Liver (tissue), 9 donors: Measurements from ENCODE around the gene RAB7A. TPM values are rescaled to one million over a fixed set of nuclear protein-coding genes. Genes with fewer than 3 reads are reported as not detected.

ENCODE experiments used
- DNase-seq: peaks from one replicate; pipeline ENCODE4 v3.0.0-alpha.2; 2017; ENCODE audit warnings: low spot score
- H3K27ac ChIP-seq, 2 donors: one replicate each; pipeline ENCODE4 v1.7.0; 2013; ENCODE audit warnings: inconsistent platforms in 2 of 2, low read length in 2 of 2, control low read depth in 1 of 2, low read depth in 1 of 2, mild to moderate bottlenecking in 1 of 2
- H3K27me3 ChIP-seq, 4 donors: one replicate each; pipeline versions ENCODE4 v1.6.1 to v1.7.0; 2013; ENCODE audit warnings: low read length in 3 of 4, inconsistent platforms in 1 of 4, mild to moderate bottlenecking in 1 of 4, moderate library complexity in 1 of 4; ENCODE audit not compliant: control insufficient read depth in 4 of 4, insufficient read depth in 4 of 4
- H3K36me3 ChIP-seq, 4 donors: one replicate each; pipeline versions ENCODE4 v1.6.1 to v1.7.0; 2013; ENCODE audit warnings: low read length in 3 of 4, mild to moderate bottlenecking in 3 of 4, low read depth in 1 of 4, moderate library complexity in 1 of 4; ENCODE audit not compliant: control insufficient read depth in 4 of 4, insufficient read depth in 3 of 4
- H3K4me1 ChIP-seq, 4 donors: one replicate each; pipeline versions ENCODE4 v1.6.1 to v1.7.0; 2013; ENCODE audit warnings: low read length in 3 of 4, mild to moderate bottlenecking in 3 of 4, moderate library complexity in 1 of 4; ENCODE audit not compliant: control insufficient read depth in 4 of 4, insufficient read depth in 4 of 4
- H3K4me3 ChIP-seq, 3 donors: one replicate each; pipeline versions ENCODE4 v1.6.1 to v1.7.0; 2013; ENCODE audit warnings: low read length in 3 of 3, control low read depth in 1 of 3, low read depth in 1 of 3, mild to moderate bottlenecking in 1 of 3
- H3K9ac ChIP-seq, 2 donors: one replicate each; pipeline ENCODE4 v1.7.0; 2013; ENCODE audit warnings: low read length in 2 of 2, mild to moderate bottlenecking in 2 of 2, moderate library complexity in 2 of 2, control low read depth in 1 of 2, low read depth in 1 of 2
- H3K9me3 ChIP-seq, 4 donors: one replicate each; pipeline versions ENCODE4 v1.6.1 to v1.7.0; 2013; ENCODE audit warnings: low read length in 3 of 4; ENCODE audit not compliant: control insufficient read depth in 4 of 4
- CTCF ChIP-seq: fragments of 150-350 bp; IDR thresholded peaks from 2 replicates; pipeline ENCODE4 v1.5.1; 2017; ENCODE audit warnings: improper control_type of control experiment, low read depth, low read length; ENCODE audit not compliant: missing input control
- FOXA1 ChIP-seq: IDR thresholded peaks from 2 replicates; pipeline ENCODE4 v1.6.1; 2016; ENCODE audit warnings: antibody characterized with exemption
- FOXA2 ChIP-seq: IDR thresholded peaks from 2 replicates; pipeline ENCODE4 v1.6.1; 2016; ENCODE audit warnings: antibody characterized with exemption
- GABPA ChIP-seq, 2 donors: IDR thresholded peaks in 1 of 2; conservative IDR thresholded peaks in 1 of 2; 2 replicates each; pipeline ENCODE4 v1.6.1; 2016; ENCODE audit warnings: antibody characterized with exemption in 2 of 2, mild to moderate bottlenecking in 1 of 2, moderate library complexity in 1 of 2
- HNF4A ChIP-seq, 2 donors: conservative IDR thresholded peaks; 2 replicates each; pipeline ENCODE4 v1.6.1; 2016; ENCODE audit warnings: antibody characterized with exemption in 2 of 2, mild to moderate bottlenecking in 2 of 2
- HNF4G ChIP-seq: IDR thresholded peaks from 2 replicates; pipeline ENCODE4 v1.6.1; 2016; ENCODE audit warnings: antibody characterized with exemption
- JUND ChIP-seq, 2 donors: IDR thresholded peaks; 2 replicates each; pipeline ENCODE4 v1.6.1; 2016; ENCODE audit warnings: antibody characterized with exemption in 2 of 2
- NR2F2 ChIP-seq: IDR thresholded peaks from 2 replicates; pipeline ENCODE4 v1.6.1; 2016; ENCODE audit warnings: antibody characterized with exemption
- RAD21 ChIP-seq, 2 donors: IDR thresholded peaks; 2 replicates each; pipeline ENCODE4 v1.6.1; 2016; ENCODE audit warnings: antibody characterized with exemption in 2 of 2, mild to moderate bottlenecking in 2 of 2
- RXRA ChIP-seq, 2 donors: IDR thresholded peaks; 2 replicates each; pipeline ENCODE4 v1.6.1; 2017 to 2018; ENCODE audit warnings: antibody characterized with exemption in 2 of 2, mild to moderate bottlenecking in 1 of 2
- SP1 ChIP-seq: IDR thresholded peaks from 2 replicates; pipeline ENCODE4 v1.6.1; 2018; ENCODE audit warnings: antibody characterized with exemption, mild to moderate bottlenecking
- TAF1 ChIP-seq: conservative IDR thresholded peaks from 2 replicates; pipeline ENCODE4 v1.6.1; 2016; ENCODE audit warnings: antibody characterized with exemption, mild to moderate bottlenecking
- YY1 ChIP-seq: IDR thresholded peaks from 2 replicates; pipeline ENCODE4 v1.6.1; 2016; ENCODE audit warnings: antibody characterized with exemption, mild to moderate bottlenecking
- ZBTB33 ChIP-seq: IDR thresholded peaks from 2 replicates; pipeline ENCODE4 v1.6.1; 2016; ENCODE audit warnings: antibody characterized with exemption
- WGBS: extraction: QIAGEN DNeasy Blood & Tissue Kit; methylation state at CpG from one replicate; pipeline ENCODE4 v1.1.7; 2013; 5-methylcytosine and 5-hydroxymethylcytosine counted together
- polyA plus RNA-seq, 2 donors: library from polyadenylated mRNA; stranded (reverse) in 1 of 2; unstranded in 1 of 2; fragments of 200-250 nt in 1 of 2; fragments of >200 nt in 1 of 2; fragmentation: Nextera tagmentation in 1 of 2; extraction: Ambion mirVana in 1 of 2; gene quantifications; one replicate each; pipeline versions ENCODE4 v1.2.1 to v1.2.3, GENCODE V29; 2013 to 2015
- total RNA-seq, 2 donors: library from RNA; depleted of rRNA; stranded (reverse); fragments of >200 nt; gene quantifications; one replicate each; pipeline ENCODE4 v1.2.3, GENCODE V29; 2014
- TF ChIP-seq, protein P1 (sequence below): IDR thresholded peaks from 2 replicates; pipeline ENCODE4 v1.6.1; 2016; ENCODE audit warnings: antibody characterized with exemption
- donor health status: healthy.
- donor health status: healthy.
- donor health status: healthy.
- donor health status: healthy.
- donor health status: healthy.

The RAB7A gene
- total and polyA plus RNA-seq, 4 donors = 34.6 to 90.6 (median 63.4) TPM

- TF ChIP-seq, protein P1, sequence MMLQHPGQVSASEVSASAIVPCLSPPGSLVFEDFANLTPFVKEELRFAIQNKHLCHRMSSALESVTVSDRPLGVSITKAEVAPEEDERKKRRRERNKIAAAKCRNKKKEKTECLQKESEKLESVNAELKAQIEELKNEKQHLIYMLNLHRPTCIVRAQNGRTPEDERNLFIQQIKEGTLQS = no peak
- TF ChIP-seq YY1 (peak; percentile 100), TAF1 (no peak), ZBTB33 (peak; percentile 76), JUND (IDR thresholded peaks at IDR 0.05) (peak in 1 of 2 donors; percentile 54), FOXA2 (no peak), HNF4G (no peak)
Measured at GRCh38 chr3:128725547-128726022, 398 bp upstream of the RAB7A start (continued).

DNA sequence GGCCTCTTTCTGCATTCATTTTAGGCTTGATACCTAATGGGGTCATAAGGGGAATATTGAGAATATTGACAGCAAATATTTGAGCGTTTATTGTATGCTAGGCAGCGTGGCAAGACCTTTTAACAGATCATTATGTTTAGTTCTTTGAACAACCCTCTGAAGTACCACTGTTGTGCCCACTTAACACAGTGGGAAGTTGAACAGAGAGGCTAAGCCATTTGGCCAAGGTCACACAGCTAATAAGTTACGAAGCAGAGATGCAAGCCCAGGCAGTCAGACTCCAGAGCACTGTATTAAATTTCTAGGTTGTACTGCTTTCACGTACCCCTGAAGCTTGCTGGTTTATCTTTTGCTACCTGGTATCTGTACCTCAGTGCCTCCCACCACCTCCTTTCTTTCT is 1.1 kb downstream of the RAB7A start:
- no peak for TF ChIP-seq SP1
- no peak for TF ChIP-seq NR2F2
- TF ChIP-seq, protein P1 = no peak
- TF ChIP-seq TAF1 = no peak
- TF ChIP-seq GABPA (IDR thresholded peaks at IDR 0.05 in 1 of 2, conservative IDR thresholded peaks at IDR 0.05 in 1 of 2) = no peak
- no peak for TF ChIP-seq ZBTB33
- TF ChIP-seq RAD21 (IDR thresholded peaks at IDR 0.05) = no peak
- no peak for TF ChIP-seq RXRA (IDR thresholded peaks at IDR 0.05)
- TF ChIP-seq HNF4G = no peak
- TF ChIP-seq YY1 = no peak
- no peak for TF ChIP-seq FOXA1
- TF ChIP-seq HNF4A (conservative IDR thresholded peaks at IDR 0.05) = no peak
- no peak for TF ChIP-seq CTCF
- no peak for DNase-seq
- no peaks in the 10 kb centered on the region for H3K9me3 ChIP-seq
- peak overlapping the region; percentile 85 to 89 (median 88) for H3K4me3 ChIP-seq
- no peaks in the 10 kb centered on the region for H3K27me3 ChIP-seq
- H3K27ac ChIP-seq = peak overlapping the region; percentile 95 to 96
- peaks cover 2 to 39% (median 33%) of the 10 kb centered on the region in 4 donors for H3K4me1 ChIP-seq
- WGBS = 10% methylated on average over 4 of the region's 4 CpGs
- peak overlapping the region; percentile 79 to 90 for H3K9ac ChIP-seq
- no peaks in the 10 kb centered on the region for H3K36me3 ChIP-seq
